B cell (primary cell): ENCODE data around the gene LAIR1. TPM values are rescaled to one million over a fixed set of nuclear protein-coding genes. Genes with fewer than 3 reads are reported as not detected.

Experiments
- ATAC-seq: fragments of 200-7000 bp; cut with Tn5 transposase; one replicate; pipeline ENCODE4 v1.10.0; 2021; ENCODE audit warnings: low read depth, mild to moderate bottlenecking, moderate number of reproducible peaks, moderate library complexity
- CTCF ChIA-PET: fragments of 350-600 bp; sonication (Branson Sonifier 250); formaldehyde crosslinking; loops from one replicate; lab custom pipeline; 2021; ENCODE audit warnings: antibody characterized with exemption, inconsistent platforms; lab: Charles Lee
- POLR2A ChIA-PET: fragments of 350-600 bp; sonication (Branson Sonifier 250); formaldehyde crosslinking; loops from one replicate; lab custom pipeline; 2021; ENCODE audit warnings: antibody characterized with exemption; lab: Charles Lee
- DNase-seq: peaks from one replicate; pipeline ENCODE4 v3.0.0; 2013
- H2AFZ ChIP-seq: 2 replicates; pipeline ENCODE4 v1.6.1; 2012; ENCODE audit warnings: mild to moderate bottlenecking, low read depth, low read length; ENCODE audit not compliant: insufficient read depth, poor library complexity, severe bottlenecking
- H3K27ac ChIP-seq, 2 donors: 1 replicate in 1 of 2; 2 replicates in 1 of 2; pipeline ENCODE4 v1.5.1; 2012 to 2013; ENCODE audit warnings: low read length in 2 of 2, mild to moderate bottlenecking in 2 of 2, moderate library complexity in 1 of 2
- H3K27me3 ChIP-seq, 4 experiments: fragments of 200-600 bp in 1 of 4; sonication (generic) in 1 of 4; replicated peaks in 1 of 4; 1 replicate in 2 of 4; 2 replicates in 2 of 4; pipeline versions ENCODE4 v1.6.1 to v1.7.0; 2013 to 2016; ENCODE audit warnings: low read length in 3 of 4, mild to moderate bottlenecking in 2 of 4, mixed read lengths in 1 of 4, moderate library complexity in 1 of 4; ENCODE audit not compliant: insufficient read depth in 4 of 4, control insufficient read depth in 3 of 4; ENCODE audit errors: control extremely low read depth in 1 of 4
- H3K36me3 ChIP-seq, 2 experiments: replicated peaks in 1 of 2; 1 replicate in 1 of 2; 2 replicates in 1 of 2; pipeline versions ENCODE4 v1.6.1 to v1.7.1; 2013; ENCODE audit warnings: low read length in 1 of 2; ENCODE audit not compliant: insufficient read depth in 2 of 2, control insufficient read depth in 1 of 2; ENCODE audit errors: control extremely low read depth in 1 of 2, extremely low read depth in 1 of 2
- H3K4me1 ChIP-seq, 2 donors: fragments of 200-600 bp in 1 of 2; sonication (generic) in 1 of 2; 1 replicate in 1 of 2; 2 replicates in 1 of 2; pipeline versions ENCODE4 v1.5.1 to v1.6.1; 2013 to 2017; ENCODE audit warnings: low read length in 2 of 2; ENCODE audit not compliant: control insufficient read depth in 2 of 2, insufficient read depth in 2 of 2
- H3K4me2 ChIP-seq: replicated peaks from 2 replicates; pipeline ENCODE3; 2012; ENCODE audit warnings: mild to moderate bottlenecking, low read depth, low read length; ENCODE audit not compliant: poor library complexity, severe bottlenecking
- H3K4me3 ChIP-seq, 5 experiments: fragments of 200-600 bp in 1 of 5; sonication (generic) in 1 of 5; 1 replicate in 3 of 5; 2 replicates in 2 of 5; pipeline versions ENCODE4 v1.5.1 to v1.7.0; 2011 to 2016; ENCODE audit warnings: low read length in 4 of 5, mild to moderate bottlenecking in 4 of 5, low read depth in 2 of 5, control low read depth in 1 of 5, moderate library complexity in 1 of 5; ENCODE audit not compliant: insufficient read depth in 1 of 5; ENCODE audit errors: control extremely low read depth in 1 of 5, extremely low read depth in 1 of 5
- H3K79me2 ChIP-seq: fragments of 200-600 bp; sonication (generic); one replicate; pipeline ENCODE4 v1.6.0; 2016; ENCODE audit warnings: low read length; ENCODE audit not compliant: control insufficient read depth, insufficient read depth
- H3K9ac ChIP-seq: fragments of 200-600 bp; sonication (generic); 2 replicates; pipeline ENCODE4 v1.6.1; 2017; ENCODE audit warnings: mild to moderate bottlenecking, low read length, moderate library complexity
- H3K9me3 ChIP-seq, 3 donors: one replicate each; pipeline versions ENCODE4 v1.6.1 to v1.7.1; 2013; ENCODE audit warnings: low read length in 2 of 3; ENCODE audit not compliant: control insufficient read depth in 2 of 3, insufficient read depth in 1 of 3; ENCODE audit errors: control extremely low read depth in 1 of 3
- H4K20me1 ChIP-seq: 2 replicates; pipeline ENCODE4 v1.6.0; 2012; ENCODE audit warnings: mild to moderate bottlenecking, low read length; ENCODE audit not compliant: insufficient read depth, control insufficient read depth, poor library complexity, severe bottlenecking
- H3K27ac Mint-ChIP-seq: one replicate; pipeline ENCODE4 v1.8.0; 2021; ENCODE audit warnings: mixed read lengths
- H3K27me3 Mint-ChIP-seq: one replicate; pipeline ENCODE4 v1.8.0; 2021; ENCODE audit warnings: mixed read lengths
- H3K4me1 Mint-ChIP-seq: one replicate; pipeline ENCODE4 v1.8.0; 2021; ENCODE audit warnings: mixed read lengths
- H3K4me3 Mint-ChIP-seq: one replicate; pipeline ENCODE4 v1.8.0; 2021; ENCODE audit warnings: mixed read lengths
- H3K9me3 Mint-ChIP-seq: one replicate; pipeline ENCODE4 v1.8.0; 2022; ENCODE audit warnings: mixed read lengths; ENCODE audit not compliant: insufficient read depth
- CTCF ChIP-seq: fragments of 200-600 bp; IDR thresholded peaks from one replicate; pipeline ENCODE4 v1.8.0; 2022; ENCODE audit warnings: antibody characterized with exemption, mild to moderate bottlenecking
- EZH2 ChIP-seq: IDR thresholded peaks from 2 replicates; pipeline ENCODE4 v1.6.1; 2012; ENCODE audit warnings: borderline replicate concordance, low read depth, mild to moderate bottlenecking, moderate library complexity, low read length; ENCODE audit not compliant: insufficient read depth, poor library complexity, severe bottlenecking
- WGBS: methylation state at CpG from one replicate; pipeline ENCODE4 v1.1.5; 2013; ENCODE audit warnings: missing lambda C conversion rate; ENCODE audit not compliant: insufficient coverage; 5-methylcytosine and 5-hydroxymethylcytosine counted together
- intact Hi-C: fragments of 100-400 bp; cut with micrococcal nuclease; formaldehyde crosslinking; loops from one replicate; pipeline ENCODE4 v1.10.0; 2022
- polyA plus RNA-seq: library from polyadenylated mRNA; depleted of rRNA; stranded (reverse); fragments of >200 nt; gene quantifications from 2 replicates; pipeline ENCODE4 v1.2.3, GENCODE V29; 2012
- total RNA-seq, 2 donors: library from RNA; stranded (reverse); fragments of 120-200 nt in 1 of 2; gene quantifications; 1 replicate in 1 of 2; 2 replicates in 1 of 2; pipeline versions ENCODE4 v1.2.3 to v1.2.4, GENCODE V29; 2013 to 2022

LAIR1 gene
- total and polyA plus RNA-seq, 2 donors (not counting 1 experiment from before 2014, with no cell fraction given): 41.5 to 173 TPM

- TF ChIP-seq CTCF: no peak
- no peak for TF ChIP-seq EZH2
- H2AFZ ChIP-seq: peak overlapping the region; percentile 78
- Mint-ChIP-seq H3K27me3 (peaks cover 11% of the 10 kb centered on the region), H3K9me3 (no peaks in the 10 kb centered on the region), H3K4me3 (peak overlapping the region; percentile 93), H3K4me1 (peaks cover 43% of the 10 kb centered on the region), H3K27ac (peak overlapping the region; percentile 85)
- H3K4me1 ChIP-seq: peaks cover 38 to 47% of the 10 kb centered on the region in 2 donors
- H3K27me3 ChIP-seq: no peaks in the 10 kb centered on the region
- ChIA-PET CTCF (interaction anchor here (0.8 to 10.8 kb wide), 18 partner anchors 10 to 223 kb away, joined by 3 to 235 read pairs (median 6); partner anchors contain the start of gene LAIR1), POLR2A (interaction anchor here (0.5 to 2.4 kb wide), 9 partner anchors 10 to 188 kb away, joined by 3 to 12 read pairs (median 5); partner anchors contain the start of genes LAIR1, LENG8 and RPS9)
- H3K4me3 ChIP-seq: peak overlapping the region; percentile 41 to 81 (median 62)
- peak overlapping the region; percentile 71 for H3K9ac ChIP-seq
- ATAC-seq (peak; percentile 23), DNase-seq (peak; percentile 50)
- peak overlapping the region; percentile 9 to 65 for H3K27ac ChIP-seq
- peaks cover 9% of the 10 kb centered on the region for H3K79me2 ChIP-seq
- peak overlapping the region; percentile 88 for H3K4me2 ChIP-seq
- intact Hi-C loops: loop anchor here (1.0 to 2.0 kb wide), 2 partner anchors 10 to 220 kb away; no protein-coding TSS in a partner anchor
- WGBS: 15% methylated on average over 8 of the region's 9 CpGs
- H4K20me1 ChIP-seq: no peaks in the 10 kb centered on the region
- H3K36me3 ChIP-seq: no peaks in the 10 kb centered on the region
- H3K9me3 ChIP-seq: no peaks in the 10 kb centered on the region
Measured at GRCh38 chr19:54388802-54389139, 24.0 kb upstream of the LAIR1 start.
